ENCODE data around the gene TTC22.

DNA sequence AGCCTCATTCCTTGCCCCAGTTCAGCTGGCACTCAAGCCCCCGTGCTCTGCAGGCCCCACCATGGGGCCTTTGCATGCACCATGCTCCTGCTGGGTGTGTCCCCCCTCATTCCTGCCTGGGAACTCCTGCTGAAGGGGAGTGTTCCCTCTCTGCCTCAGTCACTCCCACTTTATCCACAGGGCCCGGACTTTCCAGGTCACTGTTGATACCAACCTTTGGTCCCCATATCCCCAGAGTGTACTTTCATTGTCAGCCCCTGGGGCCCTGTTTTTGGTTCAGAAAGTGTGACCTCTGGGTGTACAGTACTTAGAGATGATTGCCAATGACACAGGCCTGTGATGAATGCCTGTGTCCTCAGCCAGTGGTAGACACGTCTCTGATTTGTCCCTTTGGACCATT lies 2.9 kb downstream of the TTC22 start:
- TF ChIP-seq CTCF (IDR thresholded peaks at IDR 0.05; ENCODE audit: poor library complexity) (no peak), EZH2 (IDR thresholded peaks at IDR 0.05; ENCODE audit: borderline replicate concordance) (no peak), EZH2phosphoT487 (IDR thresholded peaks at IDR 0.05; ENCODE audit: low read depth, severe bottlenecking, unreplicated experiment) (no peak)

Data from hepatocyte (in vitro differentiated cells).